Neural cell (in vitro differentiated cells): ENCODE data around the gene ARL4C. TPM values are rescaled to one million over a fixed set of nuclear protein-coding genes. Genes with fewer than 3 reads are reported as not detected.

ENCODE experiments used
- H2AFZ ChIP-seq: fragments of 200-600, 300-800 bp; sonication (generic), shearing (Covaris generic); 2 replicates; pipeline ENCODE4 v1.6.0; 2014; ENCODE audit warnings: low read depth, mild to moderate bottlenecking, antibody characterized with exemption, low read length, moderate library complexity
- H3F3A ChIP-seq: fragments of 200-600 bp; shearing (Covaris generic); 2 replicates; pipeline ENCODE4 v1.6.1; 2016; ENCODE audit warnings: mild to moderate bottlenecking, moderate library complexity, mixed read lengths, antibody characterized with exemption, low read length; ENCODE audit not compliant: insufficient read depth, poor library complexity, severe bottlenecking
- H3K27ac ChIP-seq: fragments of 200-600, 300-800 bp; sonication (generic), shearing (Covaris generic); 2 replicates; pipeline ENCODE4 v1.5.1; 2014; ENCODE audit warnings: mild to moderate bottlenecking, low read length, moderate library complexity
- H3K27me3 ChIP-seq: fragments of 300-800, 200-600 bp; sonication (generic), shearing (Covaris generic); 2 replicates; pipeline ENCODE4 v1.6.0; 2014; ENCODE audit warnings: mild to moderate bottlenecking, low read depth, low read length, moderate library complexity; ENCODE audit not compliant: insufficient read depth
- H3K36me3 ChIP-seq: fragments of 300-800, 200-600 bp; sonication (generic), shearing (Covaris generic); 2 replicates; pipeline ENCODE4 v1.5.1; 2014; ENCODE audit warnings: mild to moderate bottlenecking, antibody characterized with exemption, low read length, moderate library complexity; ENCODE audit not compliant: insufficient read depth
- H3K4me2 ChIP-seq: fragments of 300-800, 200-600 bp; sonication (generic), shearing (Covaris generic); 2 replicates; pipeline ENCODE4 v1.6.0; 2014; ENCODE audit warnings: mild to moderate bottlenecking, low read length
- H3K4me3 ChIP-seq: fragments of 300-800, 200-600 bp; sonication (generic), shearing (Covaris generic); 2 replicates; pipeline ENCODE4 v1.5.1; 2014; ENCODE audit warnings: mild to moderate bottlenecking, low read length, moderate library complexity
- H3K79me2 ChIP-seq: fragments of 200-600 bp; shearing (Covaris generic); replicated peaks from 2 replicates; pipeline ENCODE4 v1.6.0; 2014; ENCODE audit warnings: mild to moderate bottlenecking, low read length, moderate library complexity; ENCODE audit not compliant: insufficient read depth
- H3K9ac ChIP-seq: fragments of 300-800, 200-600 bp; sonication (generic), shearing (Covaris generic); 2 replicates; pipeline ENCODE4 v1.6.1; 2016; ENCODE audit warnings: mild to moderate bottlenecking, low read length, mixed read lengths
- H3K9me2 ChIP-seq: fragments of 200-600 bp; shearing (Covaris generic); 2 replicates; pipeline ENCODE4 v1.6.1; 2016; ENCODE audit warnings: mild to moderate bottlenecking, low read length, mixed read lengths; ENCODE audit not compliant: insufficient read depth
- H3K9me3 ChIP-seq: fragments of 200-600, 300-800 bp; sonication (generic), shearing (Covaris generic); 2 replicates; pipeline ENCODE4 v1.6.1; 2016; ENCODE audit warnings: mild to moderate bottlenecking, mixed run types, low read length, moderate library complexity, mixed read lengths
- H4K20me1 ChIP-seq: fragments of 200-600 bp; shearing (Covaris generic); 2 replicates; pipeline ENCODE4 v1.6.1; 2016; ENCODE audit warnings: mild to moderate bottlenecking, mixed run types; ENCODE audit not compliant: insufficient read depth
- CTCF ChIP-seq: fragments of 450-650 bp; IDR thresholded peaks from 2 replicates; pipeline ENCODE4 v1.5.1; 2014; ENCODE audit warnings: antibody characterized with exemption, mild to moderate bottlenecking, moderate library complexity; ENCODE audit not compliant: poor library complexity, severe bottlenecking
- EP300 ChIP-seq: fragments of 450-650 bp; conservative IDR thresholded peaks from 2 replicates; pipeline ENCODE4 v1.6.1; 2014; ENCODE audit warnings: antibody characterized with exemption, mild to moderate bottlenecking, moderate library complexity; ENCODE audit not compliant: poor library complexity, severe bottlenecking
- EZH2 ChIP-seq: fragments of 200-600, 300-800 bp; shearing (Covaris generic), sonication (generic); IDR thresholded peaks from 2 replicates; pipeline ENCODE4 v1.6.1; 2014; ENCODE audit warnings: antibody characterized with exemption, low read length, borderline replicate concordance, mild to moderate bottlenecking; ENCODE audit not compliant: insufficient read depth, poor library complexity, severe bottlenecking
- MXI1 ChIP-seq: fragments of 450-650 bp; conservative IDR thresholded peaks from 2 replicates; pipeline ENCODE4 v1.6.1; 2014; ENCODE audit warnings: antibody characterized with exemption, mild to moderate bottlenecking; ENCODE audit not compliant: poor library complexity, severe bottlenecking
- POLR2AphosphoS5 ChIP-seq: IDR thresholded peaks from 2 replicates; pipeline ENCODE4 v1.6.1; 2012
- RAD21 ChIP-seq: fragments of 450-650 bp; conservative IDR thresholded peaks from 2 replicates; pipeline ENCODE4 v1.6.1; 2014; ENCODE audit warnings: antibody characterized with exemption, mild to moderate bottlenecking, moderate library complexity
- REST ChIP-seq: IDR thresholded peaks from 2 replicates; pipeline ENCODE4 v1.6.1; 2012; ENCODE audit warnings: borderline replicate concordance
- SMC3 ChIP-seq: fragments of 450-650 bp; conservative IDR thresholded peaks from 2 replicates; pipeline ENCODE4 v1.6.1; 2014; ENCODE audit warnings: antibody characterized with exemption, mild to moderate bottlenecking, moderate library complexity; ENCODE audit not compliant: poor library complexity
- TAF1 ChIP-seq: IDR thresholded peaks from 2 replicates; pipeline ENCODE4 v1.6.1; 2012; ENCODE audit warnings: low read depth
- polyA plus RNA-seq: library from polyadenylated mRNA; depleted of rRNA; stranded (reverse); fragments of >200 nt; gene quantifications from 2 replicates; pipeline ENCODE4 v1.2.3, GENCODE V29; 2014

Gene ARL4C
- polyA plus RNA-seq, 1 donor from 2014 or later = 20.3 TPM

- TF ChIP-seq POLR2AphosphoS5 (no peak), MXI1 (no peak), EZH2 (no peak), SMC3 (no peak), REST (no peak), RAD21 (no peak), TAF1 (no peak), CTCF (no peak), EP300 (no peak)
- Histone ChIP-seq H3K79me2 (peaks cover 55% of the 10 kb centered on the region), H3K9ac (no peak overlapping the region), H3K27me3 (no peaks in the 10 kb centered on the region), H3K27ac (no peak overlapping the region), H3K4me2 (no peak overlapping the region), H4K20me1 (no peaks in the 10 kb centered on the region), H2AFZ (no peak overlapping the region), H3K36me3 (no peaks in the 10 kb centered on the region), H3K9me2 (no peaks in the 10 kb centered on the region), H3K9me3 (no peaks in the 10 kb centered on the region), H3K4me3 (peak overlapping the region; percentile 99), H3F3A (no peaks in the 10 kb centered on the region)
Observed at GRCh38 chr2:234491897-234492296, 5.0 kb downstream of the ARL4C start.

GRCh38 chr2:234491281-234491680 is 5.6 kb downstream of the ARL4C start:
- no peaks in the 10 kb centered on the region for H3K27me3 ChIP-seq
- H3K9me3 ChIP-seq = no peaks in the 10 kb centered on the region
- no peaks in the 10 kb centered on the region for H4K20me1 ChIP-seq
- H3K4me2 ChIP-seq = no peak overlapping the region
- no peak overlapping the region for H3K9ac ChIP-seq
- H3F3A ChIP-seq = no peaks in the 10 kb centered on the region
- H3K79me2 ChIP-seq = peaks cover 55% of the 10 kb centered on the region
- TF ChIP-seq SMC3 (no peak), REST (no peak), RAD21 (no peak), MXI1 (no peak), CTCF (no peak), POLR2AphosphoS5 (no peak)
- no peak overlapping the region for H2AFZ ChIP-seq
- H3K9me2 ChIP-seq = no peaks in the 10 kb centered on the region
- H3K4me3 ChIP-seq = no peak overlapping the region
- H3K27ac ChIP-seq = no peak overlapping the region
- no peaks in the 10 kb centered on the region for H3K36me3 ChIP-seq
